Heart left ventricle (tissue), 16 donors: ENCODE data around the gene CSRP3. TPM values are rescaled to one million over a fixed set of nuclear protein-coding genes. Genes with fewer than 3 reads are reported as not detected.
A peak's percentile ranks its signal among the peaks of the same experiment; 100 is the strongest.

ENCODE experiments used
- ATAC-seq, 4 donors: fragments of 200-7000 bp; cut with Tn5 transposase; one replicate each; pipeline ENCODE4 v1.9.1; 2020 to 2022; ENCODE audit warnings: moderate library complexity in 4 of 4, mild to moderate bottlenecking in 3 of 4, moderate number of reproducible peaks in 1 of 4
- DNase-seq, 5 donors: peaks; one replicate each; pipeline ENCODE4 v3.0.0-alpha.2; 2020
- H3K27ac ChIP-seq, 12 donors: fragments of 200-600 bp; sonication (generic) in 4 of 12; one replicate each; pipeline versions ENCODE4 v1.5.0 to v1.8.0; 2016 to 2022; ENCODE audit warnings: mild to moderate bottlenecking in 2 of 12
- H3K27me3 ChIP-seq, 9 donors: fragments of 200-600 bp; sonication (generic) in 2 of 9; one replicate each; pipeline versions ENCODE4 v1.5.1 to v1.8.0; 2016 to 2022; ENCODE audit warnings: mild to moderate bottlenecking in 3 of 9
- H3K36me3 ChIP-seq, 9 donors: fragments of 200-600 bp; sonication (generic) in 2 of 9; one replicate each; pipeline versions ENCODE4 v1.5.0 to v1.8.0; 2018 to 2022; ENCODE audit warnings: mild to moderate bottlenecking in 2 of 9
- H3K4me1 ChIP-seq, 12 donors: fragments of 200-600 bp; sonication (generic) in 4 of 12; one replicate each; pipeline versions ENCODE4 v1.5.0 to v1.8.0; 2016 to 2022; ENCODE audit warnings: mild to moderate bottlenecking in 3 of 12
- H3K4me3 ChIP-seq, 12 donors: fragments of 200-600 bp; sonication (generic) in 4 of 12; one replicate each; pipeline versions ENCODE4 v1.5.0 to v1.8.0; 2017 to 2022; ENCODE audit warnings: mild to moderate bottlenecking in 9 of 12, moderate library complexity in 4 of 12
- H3K9me3 ChIP-seq, 12 donors: fragments of 200-600 bp; sonication (generic) in 4 of 12; one replicate each; pipeline versions ENCODE4 v1.5.0 to v1.8.0; 2016 to 2022; ENCODE audit warnings: mild to moderate bottlenecking in 1 of 12
- POLR2A ChIP-seq, 2 donors: fragments of 450-650 bp; IDR thresholded peaks; one replicate each; pipeline ENCODE4 v1.6.1; 2017; ENCODE audit warnings: antibody characterized with exemption in 2 of 2, mild to moderate bottlenecking in 2 of 2, moderate library complexity in 2 of 2
- WGBS, 4 donors: extraction: QIAGEN DNeasy Blood & Tissue Kit in 2 of 4; methylation state at CpG; one replicate each; pipeline versions ENCODE4 v1.1.5 to v1.1.7; 2013 to 2018; 5-methylcytosine and 5-hydroxymethylcytosine counted together
- intact Hi-C, 10 donors: fragments of 100-400 bp; cut with DNase I; formaldehyde crosslinking; loops; one replicate each; pipeline versions ENCODE4 v1.11.1 to v1.14.2; 2022
- polyA plus RNA-seq, 2 donors: library from polyadenylated mRNA; stranded (reverse); fragments of 200-250 nt; gene quantifications; one replicate each; pipeline ENCODE4 v1.2.3, GENCODE V29; 2013
- total RNA-seq, 9 donors: library from RNA; depleted of rRNA in 2 of 9; stranded (reverse); fragments of >200 nt in 2 of 9; fragmentation: NEBNext Ultra II Directional in 3 of 9; extraction: Animal tissue kit (Norgen Biotek cat#: 25700) in 3 of 9; gene quantifications; one replicate each; pipeline versions ENCODE4 v1.1.0 to v1.2.4, GENCODE V29; 2016 to 2023
- TF ChIP-seq, protein P1 (sequence below), 12 donors: fragments of 200-600 bp; sonication (generic) in 4 of 12; IDR thresholded peaks; one replicate each; pipeline versions ENCODE4 v1.5.0 to v1.8.0; 2018 to 2022; ENCODE audit warnings: antibody characterized with exemption in 12 of 12, mild to moderate bottlenecking in 5 of 12
- donor health status: ischemic (EF 13 %, LVEDD 7.1; RV severe dilation, severe dysfunction).
- donor health status: healthy with polysubstance abuse.
- donor health status: DM: no; HTN: yes; CAD: no.
- donor health status: DM: no; HTN: no; CAD: no.
- donor health status: ischemic (EF 25% LVEDD 6.9; RV normal size, moderate dysfunction).
- donor health status: ischemic (EF 25% LVEDD 5.7; RV mildly dilated, moderate dysfunction).
- donor health status: healthy.
- donor health status: DM: yes; HTN: yes; CAD: no.
- donor health status: ischemic (EF 35%, LVEDD 5.7; RV mildly dilated, moderate dysfunction).
- donor health status: nonischemic (EF 11% LVEDD 7.7; RV severe dilation, severe dysfunction).
- donor health status: DM: yes; HTN: yes; CAD: no.
- donor health status: PGD.
- donor health status: ischemic (EF 29% LVEDD 5.4; RV normal size, mild dysfunction).
- donor health status: nonischemic (EF 23%, LVEDD 6.1; RV moderate dilation, normal function).

CSRP3 gene
- total and polyA plus RNA-seq, 11 donors: 988 to 3,521 (median 2,178) TPM

DNA sequence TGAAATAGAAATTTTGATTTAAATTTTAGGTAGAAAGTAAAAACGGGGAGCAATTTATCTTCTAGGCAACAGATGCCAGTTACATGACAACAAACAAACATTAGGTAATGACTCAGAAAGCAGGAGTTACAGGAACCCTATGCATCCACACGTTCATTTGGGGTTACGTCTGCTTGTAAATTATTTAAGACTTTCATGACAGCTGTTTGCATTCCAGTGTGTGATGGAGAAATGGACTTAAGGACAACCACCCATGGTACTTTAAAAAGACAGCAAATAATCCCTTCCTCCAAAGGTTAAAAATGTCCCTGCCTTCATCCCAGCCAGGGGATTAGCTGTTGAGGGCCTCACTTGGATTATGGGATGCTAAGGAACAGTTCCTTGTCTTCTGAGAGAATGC, 27.2 kb upstream of the CSRP3 start:
- DNase-seq: no peak
- H3K9me3 ChIP-seq: no peaks in the 10 kb centered on the region
- intact Hi-C loops: no loop called here
- H3K27me3 ChIP-seq: no peaks in the 10 kb centered on the region
- peaks cover 0 to 8% (median 0%) of the 10 kb centered on the region in 9 donors for H3K36me3 ChIP-seq
- H3K27ac ChIP-seq: no peak overlapping the region
- peaks cover 0 to 15% (median 3%) of the 10 kb centered on the region in 12 donors for H3K4me1 ChIP-seq
- no peak overlapping the region for H3K4me3 ChIP-seq
- WGBS, 4 donors: 78 to 84% (median 82%) methylated on average over 3 of the region's 3 CpGs
- no peak for ATAC-seq
- no peak for TF ChIP-seq POLR2A (IDR thresholded peaks at IDR 0.05)
- TF ChIP-seq, protein P1, sequence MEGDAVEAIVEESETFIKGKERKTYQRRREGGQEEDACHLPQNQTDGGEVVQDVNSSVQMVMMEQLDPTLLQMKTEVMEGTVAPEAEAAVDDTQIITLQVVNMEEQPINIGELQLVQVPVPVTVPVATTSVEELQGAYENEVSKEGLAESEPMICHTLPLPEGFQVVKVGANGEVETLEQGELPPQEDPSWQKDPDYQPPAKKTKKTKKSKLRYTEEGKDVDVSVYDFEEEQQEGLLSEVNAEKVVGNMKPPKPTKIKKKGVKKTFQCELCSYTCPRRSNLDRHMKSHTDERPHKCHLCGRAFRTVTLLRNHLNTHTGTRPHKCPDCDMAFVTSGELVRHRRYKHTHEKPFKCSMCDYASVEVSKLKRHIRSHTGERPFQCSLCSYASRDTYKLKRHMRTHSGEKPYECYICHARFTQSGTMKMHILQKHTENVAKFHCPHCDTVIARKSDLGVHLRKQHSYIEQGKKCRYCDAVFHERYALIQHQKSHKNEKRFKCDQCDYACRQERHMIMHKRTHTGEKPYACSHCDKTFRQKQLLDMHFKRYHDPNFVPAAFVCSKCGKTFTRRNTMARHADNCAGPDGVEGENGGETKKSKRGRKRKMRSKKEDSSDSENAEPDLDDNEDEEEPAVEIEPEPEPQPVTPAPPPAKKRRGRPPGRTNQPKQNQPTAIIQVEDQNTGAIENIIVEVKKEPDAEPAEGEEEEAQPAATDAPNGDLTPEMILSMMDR (IDR thresholded peaks at IDR 0.05): no peak

DNA sequence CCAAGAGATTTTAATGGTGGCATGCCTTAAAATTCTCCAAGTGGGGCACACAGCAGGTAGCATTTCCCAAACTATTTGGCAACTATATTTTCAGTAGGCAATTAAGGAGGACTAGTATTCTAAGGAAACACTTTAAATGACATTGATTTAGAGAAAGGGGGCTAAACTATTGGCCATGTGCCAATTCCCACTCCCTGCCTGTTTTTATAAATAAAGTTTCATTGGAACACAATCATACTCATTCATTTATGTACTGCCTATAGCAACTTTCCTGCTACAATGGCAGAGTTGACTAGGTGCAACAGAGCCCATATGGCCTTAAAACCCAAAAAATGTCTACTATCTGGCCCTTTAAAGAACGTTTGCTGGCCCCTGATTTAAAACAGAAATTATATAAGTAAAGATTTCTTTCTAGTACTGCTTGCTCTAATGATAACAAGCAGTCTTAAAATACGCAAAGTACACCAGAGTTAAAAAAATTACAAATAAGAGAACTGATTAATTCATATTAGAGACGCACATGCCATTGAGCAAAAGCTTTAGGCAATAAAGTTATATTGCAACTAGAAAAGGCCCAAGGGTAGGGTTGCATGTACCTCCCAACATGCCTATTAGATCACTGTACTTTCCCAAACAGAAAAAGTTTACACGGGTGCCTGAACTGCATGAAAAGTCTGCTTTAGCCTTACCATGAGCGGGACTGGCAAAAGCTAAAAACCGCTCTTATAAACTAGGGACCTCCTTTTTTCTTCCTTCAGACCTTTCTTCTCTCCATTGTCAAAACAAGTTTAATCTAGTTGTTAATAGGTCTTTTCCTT, 24.8 kb upstream of the CSRP3 start:
- WGBS, 4 donors: 91 to 92% (median 91%) methylated on average over 6 of the region's 6 CpGs
- TF ChIP-seq POLR2A (IDR thresholded peaks at IDR 0.05): no peak
- TF ChIP-seq, protein P1 (IDR thresholded peaks at IDR 0.05): no peak
- Histone ChIP-seq H3K4me1 (peaks cover 0 to 18% (median 0%) of the 10 kb centered on the region in 12 donors), H3K27ac (peak overlapping the region in 2 of 12 donors; percentile 19 to 62), H3K36me3 (peaks cover 0 to 8% (median 0%) of the 10 kb centered on the region in 9 donors), H3K4me3 (no peak overlapping the region), H3K27me3 (no peaks in the 10 kb centered on the region), H3K9me3 (peaks cover 0 to 8% (median 0%) of the 10 kb centered on the region in 12 donors)
- ATAC-seq: no peak
- intact Hi-C loops: no loop called here
- no peak for DNase-seq

DNA sequence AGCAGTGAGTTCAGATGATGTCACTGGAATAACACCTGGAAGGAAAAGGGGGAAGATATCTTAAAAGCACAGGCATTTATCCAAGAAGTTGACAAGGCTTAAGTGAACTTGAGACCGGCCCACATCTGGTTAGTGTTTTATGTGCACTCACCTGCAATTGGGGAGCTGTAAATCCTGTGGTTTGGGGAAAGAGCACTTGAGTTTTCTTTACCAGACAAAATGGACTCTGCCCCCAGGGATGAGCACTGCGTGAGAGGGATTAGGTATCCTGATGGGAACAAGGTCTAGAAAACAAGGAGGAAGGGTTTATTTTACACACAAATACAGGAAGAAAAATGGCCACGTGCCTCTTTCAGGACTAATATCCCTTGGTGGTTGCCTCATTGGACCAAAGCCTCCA, 23.8 kb upstream of the CSRP3 start:
- WGBS, 4 donors: 87 to 93% (median 91%) methylated on average over 3 of the region's 3 CpGs
- Histone ChIP-seq H3K36me3 (peaks cover 0 to 8% (median 0%) of the 10 kb centered on the region in 9 donors), H3K4me3 (no peak overlapping the region), H3K27me3 (no peaks in the 10 kb centered on the region), H3K4me1 (peaks cover 0 to 28% (median 5%) of the 10 kb centered on the region in 12 donors), H3K27ac (peak overlapping the region in 7 of 12 donors; percentile 5 to 66 (median 56)), H3K9me3 (peaks cover 0 to 8% (median 0%) of the 10 kb centered on the region in 12 donors)
- TF ChIP-seq, protein P1 (IDR thresholded peaks at IDR 0.05): no peak
- TF ChIP-seq POLR2A (IDR thresholded peaks at IDR 0.05): no peak
- intact Hi-C loops: no loop called here
- DNase-seq (no peak), ATAC-seq (no peak)

DNA sequence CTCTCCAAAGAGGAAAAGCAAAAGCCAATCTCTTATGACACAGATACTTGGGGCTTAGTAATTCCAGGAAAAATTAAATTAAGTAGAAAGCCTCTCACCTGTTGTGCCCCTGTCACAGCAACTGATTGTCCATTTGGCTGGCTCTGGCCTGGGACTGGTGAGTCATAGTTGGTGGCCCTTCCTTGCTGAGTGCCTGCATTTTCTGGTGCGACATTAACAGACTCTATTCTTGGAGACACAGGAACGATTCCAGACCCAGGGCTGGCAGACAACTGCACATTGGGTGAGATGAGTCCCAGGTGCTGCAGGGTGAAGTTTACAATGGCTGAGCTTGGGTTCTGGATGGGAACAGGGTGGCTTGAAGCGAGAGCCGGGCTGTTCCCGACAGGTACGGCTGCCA, 23.3 kb upstream of the CSRP3 start:
- 75 to 86% (median 83%) methylated on average over 6 of the region's 6 CpGs for WGBS, 4 donors
- peak; percentile 69 to 95 (median 90) for ATAC-seq

More for the DNA sequence above, 23.3 kb upstream of the CSRP3 start:
- TF ChIP-seq, protein P1 (IDR thresholded peaks at IDR 0.05): no peak
- Histone ChIP-seq H3K4me3 (no peak overlapping the region), H3K27me3 (no peaks in the 10 kb centered on the region), H3K36me3 (peaks cover 0 to 8% (median 0%) of the 10 kb centered on the region in 9 donors), H3K27ac (peak overlapping the region in 8 of 12 donors; percentile 5 to 66 (median 46)), H3K9me3 (peaks cover 0 to 8% (median 0%) of the 10 kb centered on the region in 12 donors), H3K4me1 (peaks cover 0 to 28% (median 5%) of the 10 kb centered on the region in 12 donors)
- DNase-seq: peak in 4 of 5 donors; percentile 40 to 71 (median 50)
- intact Hi-C loops: no loop called here
